GM12878 (cell line): ENCODE measurements around the gene OXCT1. TPM values are rescaled to one million over a fixed set of nuclear protein-coding genes. Genes with fewer than 3 reads are reported as not detected.
A peak's percentile ranks its signal among the peaks of the same experiment; 100 is the strongest.

ENCODE experiments used
- DPF2 ChIP-seq: fragments of 450-650 bp; IDR thresholded peaks from 2 replicates; pipeline ENCODE4 v1.6.1; 2017; ENCODE audit warnings: mild to moderate bottlenecking
- FOS ChIP-seq: IDR thresholded peaks from 3 replicates; pipeline ENCODE4 v1.6.1; 2011; ENCODE audit warnings: borderline replicate concordance; ENCODE audit not compliant: insufficient read length; ENCODE audit errors: extremely low read depth
- GABPA ChIP-seq: IDR thresholded peaks from 2 replicates; pipeline ENCODE4 v1.6.1; 2014; ENCODE audit warnings: antibody characterized with exemption, low read depth, mild to moderate bottlenecking, inconsistent platforms
- JUNB ChIP-seq: IDR thresholded peaks from 2 replicates; pipeline ENCODE4 v1.6.1; 2016; ENCODE audit warnings: antibody characterized with exemption, mild to moderate bottlenecking
- JUND ChIP-seq: IDR thresholded peaks from 2 replicates; pipeline ENCODE4 v1.6.1; 2012; ENCODE audit warnings: low read depth, mild to moderate bottlenecking, low read length, improper control_type of control experiment, moderate library complexity
- KLF5 ChIP-seq: fragments of 450-650 bp; IDR thresholded peaks from 2 replicates; pipeline ENCODE4 v1.6.1; 2014; ENCODE audit warnings: mild to moderate bottlenecking; ENCODE audit not compliant: partially characterized antibody
- MEF2B ChIP-seq: fragments of 450-650 bp; IDR thresholded peaks from 2 replicates; pipeline ENCODE4 v1.6.1; 2018; ENCODE audit warnings: mild to moderate bottlenecking, moderate library complexity; ENCODE audit not compliant: partially characterized antibody, poor library complexity, severe bottlenecking
- MXI1 ChIP-seq: fragments of 150-350 bp; IDR thresholded peaks from 2 replicates; pipeline ENCODE4 v1.6.1; 2011; ENCODE audit warnings: low read depth, mild to moderate bottlenecking, inconsistent platforms, low read length, improper control_type of control experiment
- SP1 ChIP-seq: IDR thresholded peaks from one replicate; pipeline ENCODE4 v1.6.1; 2011; ENCODE audit warnings: low read depth, low read length
- polyA plus RNA-seq, 11 experiments: library from polyadenylated mRNA; depleted of rRNA in 4 of 11; unstranded in 6 of 11; stranded (reverse) in 5 of 11; fragments of >200 nt; fragmentation: Nextera tagmentation in 4 of 11; fragmentation: Illumina TruSeq in 1 of 11; extraction: Ambion mirVana in 4 of 11; extraction: Trizol in 1 of 11; gene quantifications; 1 replicate in 1 of 11; 2 replicates in 10 of 11; pipeline versions ENCODE4 v1.2.1 to v1.2.3, GENCODE V29; 2011 to 2016; ENCODE audit warnings: inconsistent platforms in 2 of 11, missing spikeins in 2 of 11, low read depth in 1 of 11
- total RNA-seq, 4 experiments: library from RNA; depleted of rRNA in 3 of 4; stranded (reverse); fragments of >200 nt in 3 of 4; fragmentation: Illumina TruSeq in 1 of 4; extraction: Trizol in 1 of 4; gene quantifications; 2 replicates each; pipeline versions ENCODE4 v1.2.1 to v1.2.3, GENCODE V29; 2013 to 2021
- TF ChIP-seq, protein P1 (sequence below): IDR thresholded peaks from 2 replicates; pipeline ENCODE4 v1.6.1; 2012; ENCODE audit warnings: improper control_type of control experiment, low read depth, low read length; ENCODE audit not compliant: insufficient replicate concordance
- TF ChIP-seq, protein P2 (sequence below): fragments of 450-650 bp; IDR thresholded peaks from 2 replicates; pipeline ENCODE4 v1.6.1; 2017; ENCODE audit warnings: low read depth, mild to moderate bottlenecking, moderate library complexity
- TF ChIP-seq, protein P3 (sequence below): fragments of 450-650 bp; IDR thresholded peaks from 2 replicates; pipeline ENCODE4 v1.6.1; 2018; ENCODE audit warnings: borderline replicate concordance, mild to moderate bottlenecking; ENCODE audit not compliant: partially characterized antibody
- TF ChIP-seq, protein P4 (sequence below): IDR thresholded peaks from 2 replicates; pipeline ENCODE4 v1.6.1; 2011; ENCODE audit warnings: mild to moderate bottlenecking, low read depth, low read length, moderate library complexity; ENCODE audit not compliant: insufficient replicate concordance

Gene OXCT1
- total and polyA plus RNA-seq, 10 of the 15 experiments (the other 5 are each of a cell fraction or from before 2014, with no cell fraction given), result 46.9 to 103 (median 70.5) TPM

DNA sequence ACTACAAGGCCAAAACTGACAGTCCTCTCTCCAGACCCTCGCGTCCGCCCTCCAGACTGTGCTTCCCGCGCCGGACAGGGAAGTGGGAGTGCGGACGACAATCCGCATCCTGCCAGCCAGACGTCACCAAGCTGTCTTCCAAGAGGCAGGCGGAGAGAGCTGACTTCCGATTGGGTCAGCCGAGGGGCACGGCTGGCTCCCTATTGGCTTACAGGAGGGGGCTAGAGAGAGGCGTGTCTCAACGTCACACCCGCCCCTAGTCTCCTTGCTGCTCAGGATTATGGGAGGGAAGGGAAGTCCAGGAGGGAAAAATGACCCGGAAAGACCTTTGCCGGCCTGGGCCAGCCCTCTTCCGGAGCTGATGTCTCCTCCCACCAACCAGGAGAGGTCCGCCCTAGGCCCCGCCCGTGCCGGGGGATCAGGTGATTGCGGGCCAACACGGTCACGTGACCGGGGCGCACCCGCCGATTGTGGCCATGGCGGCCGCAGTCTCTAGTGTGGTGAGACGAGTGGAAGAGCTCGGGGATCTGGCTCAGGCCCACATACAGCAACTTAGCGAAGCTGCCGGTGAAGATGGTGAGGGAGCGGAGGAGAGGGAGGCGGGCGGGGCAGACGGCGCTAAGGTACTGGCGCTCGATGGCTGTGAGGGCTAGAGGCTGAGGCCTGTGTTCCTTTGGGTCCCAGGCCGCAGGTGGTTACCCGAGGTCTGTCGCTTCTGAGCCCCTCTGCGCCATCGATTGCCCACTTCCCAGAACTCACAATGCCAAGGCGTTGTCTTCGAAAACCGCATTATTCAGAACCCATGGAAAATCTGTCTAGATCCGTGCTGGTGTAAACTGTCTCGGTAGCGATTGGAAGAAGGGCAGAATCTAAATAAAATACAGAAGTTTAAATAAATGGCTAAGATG lies 33.9 kb upstream of the OXCT1 start, which contains the start of gene RIMOC1 (continued):
- TF ChIP-seq, protein P1, sequence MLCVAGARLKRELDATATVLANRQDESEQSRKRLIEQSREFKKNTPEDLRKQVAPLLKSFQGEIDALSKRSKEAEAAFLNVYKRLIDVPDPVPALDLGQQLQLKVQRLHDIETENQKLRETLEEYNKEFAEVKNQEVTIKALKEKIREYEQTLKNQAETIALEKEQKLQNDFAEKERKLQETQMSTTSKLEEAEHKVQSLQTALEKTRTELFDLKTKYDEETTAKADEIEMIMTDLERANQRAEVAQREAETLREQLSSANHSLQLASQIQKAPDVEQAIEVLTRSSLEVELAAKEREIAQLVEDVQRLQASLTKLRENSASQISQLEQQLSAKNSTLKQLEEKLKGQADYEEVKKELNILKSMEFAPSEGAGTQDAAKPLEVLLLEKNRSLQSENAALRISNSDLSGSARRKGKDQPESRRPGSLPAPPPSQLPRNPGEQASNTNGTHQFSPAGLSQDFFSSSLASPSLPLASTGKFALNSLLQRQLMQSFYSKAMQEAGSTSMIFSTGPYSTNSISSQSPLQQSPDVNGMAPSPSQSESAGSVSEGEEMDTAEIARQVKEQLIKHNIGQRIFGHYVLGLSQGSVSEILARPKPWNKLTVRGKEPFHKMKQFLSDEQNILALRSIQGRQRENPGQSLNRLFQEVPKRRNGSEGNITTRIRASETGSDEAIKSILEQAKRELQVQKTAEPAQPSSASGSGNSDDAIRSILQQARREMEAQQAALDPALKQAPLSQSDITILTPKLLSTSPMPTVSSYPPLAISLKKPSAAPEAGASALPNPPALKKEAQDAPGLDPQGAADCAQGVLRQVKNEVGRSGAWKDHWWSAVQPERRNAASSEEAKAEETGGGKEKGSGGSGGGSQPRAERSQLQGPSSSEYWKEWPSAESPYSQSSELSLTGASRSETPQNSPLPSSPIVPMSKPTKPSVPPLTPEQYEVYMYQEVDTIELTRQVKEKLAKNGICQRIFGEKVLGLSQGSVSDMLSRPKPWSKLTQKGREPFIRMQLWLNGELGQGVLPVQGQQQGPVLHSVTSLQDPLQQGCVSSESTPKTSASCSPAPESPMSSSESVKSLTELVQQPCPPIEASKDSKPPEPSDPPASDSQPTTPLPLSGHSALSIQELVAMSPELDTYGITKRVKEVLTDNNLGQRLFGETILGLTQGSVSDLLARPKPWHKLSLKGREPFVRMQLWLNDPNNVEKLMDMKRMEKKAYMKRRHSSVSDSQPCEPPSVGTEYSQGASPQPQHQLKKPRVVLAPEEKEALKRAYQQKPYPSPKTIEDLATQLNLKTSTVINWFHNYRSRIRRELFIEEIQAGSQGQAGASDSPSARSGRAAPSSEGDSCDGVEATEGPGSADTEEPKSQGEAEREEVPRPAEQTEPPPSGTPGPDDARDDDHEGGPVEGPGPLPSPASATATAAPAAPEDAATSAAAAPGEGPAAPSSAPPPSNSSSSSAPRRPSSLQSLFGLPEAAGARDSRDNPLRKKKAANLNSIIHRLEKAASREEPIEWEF, result no peak
- TF ChIP-seq FOS (peak; percentile 28), SP1 (peak; percentile 88), GABPA (peak; percentile 84), MXI1 (peak; percentile 83), JUNB (no peak), JUND (no peak), KLF5 (peak; percentile 76), MEF2B (peak; percentile 73), DPF2 (peak; percentile 69)
- TF ChIP-seq, protein P2, sequence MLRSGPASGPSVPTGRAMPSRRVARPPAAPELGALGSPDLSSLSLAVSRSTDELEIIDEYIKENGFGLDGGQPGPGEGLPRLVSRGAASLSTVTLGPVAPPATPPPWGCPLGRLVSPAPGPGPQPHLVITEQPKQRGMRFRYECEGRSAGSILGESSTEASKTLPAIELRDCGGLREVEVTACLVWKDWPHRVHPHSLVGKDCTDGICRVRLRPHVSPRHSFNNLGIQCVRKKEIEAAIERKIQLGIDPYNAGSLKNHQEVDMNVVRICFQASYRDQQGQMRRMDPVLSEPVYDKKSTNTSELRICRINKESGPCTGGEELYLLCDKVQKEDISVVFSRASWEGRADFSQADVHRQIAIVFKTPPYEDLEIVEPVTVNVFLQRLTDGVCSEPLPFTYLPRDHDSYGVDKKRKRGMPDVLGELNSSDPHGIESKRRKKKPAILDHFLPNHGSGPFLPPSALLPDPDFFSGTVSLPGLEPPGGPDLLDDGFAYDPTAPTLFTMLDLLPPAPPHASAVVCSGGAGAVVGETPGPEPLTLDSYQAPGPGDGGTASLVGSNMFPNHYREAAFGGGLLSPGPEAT, result peak; percentile 99
- TF ChIP-seq, protein P3, sequence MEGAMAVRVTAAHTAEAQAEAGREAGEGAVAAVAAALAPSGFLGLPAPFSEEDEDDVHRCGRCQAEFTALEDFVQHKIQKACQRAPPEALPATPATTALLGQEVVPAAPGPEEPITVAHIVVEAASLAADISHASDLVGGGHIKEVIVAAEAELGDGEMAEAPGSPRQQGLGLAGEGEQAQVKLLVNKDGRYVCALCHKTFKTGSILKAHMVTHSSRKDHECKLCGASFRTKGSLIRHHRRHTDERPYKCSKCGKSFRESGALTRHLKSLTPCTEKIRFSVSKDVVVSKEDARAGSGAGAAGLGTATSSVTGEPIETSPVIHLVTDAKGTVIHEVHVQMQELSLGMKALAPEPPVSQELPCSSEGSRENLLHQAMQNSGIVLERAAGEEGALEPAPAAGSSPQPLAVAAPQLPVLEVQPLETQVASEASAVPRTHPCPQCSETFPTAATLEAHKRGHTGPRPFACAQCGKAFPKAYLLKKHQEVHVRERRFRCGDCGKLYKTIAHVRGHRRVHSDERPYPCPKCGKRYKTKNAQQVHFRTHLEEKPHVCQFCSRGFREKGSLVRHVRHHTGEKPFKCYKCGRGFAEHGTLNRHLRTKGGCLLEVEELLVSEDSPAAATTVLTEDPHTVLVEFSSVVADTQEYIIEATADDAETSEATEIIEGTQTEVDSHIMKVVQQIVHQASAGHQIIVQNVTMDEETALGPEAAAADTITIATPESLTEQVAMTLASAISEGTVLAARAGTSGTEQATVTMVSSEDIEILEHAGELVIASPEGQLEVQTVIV, result no peak
- TF ChIP-seq, protein P4, sequence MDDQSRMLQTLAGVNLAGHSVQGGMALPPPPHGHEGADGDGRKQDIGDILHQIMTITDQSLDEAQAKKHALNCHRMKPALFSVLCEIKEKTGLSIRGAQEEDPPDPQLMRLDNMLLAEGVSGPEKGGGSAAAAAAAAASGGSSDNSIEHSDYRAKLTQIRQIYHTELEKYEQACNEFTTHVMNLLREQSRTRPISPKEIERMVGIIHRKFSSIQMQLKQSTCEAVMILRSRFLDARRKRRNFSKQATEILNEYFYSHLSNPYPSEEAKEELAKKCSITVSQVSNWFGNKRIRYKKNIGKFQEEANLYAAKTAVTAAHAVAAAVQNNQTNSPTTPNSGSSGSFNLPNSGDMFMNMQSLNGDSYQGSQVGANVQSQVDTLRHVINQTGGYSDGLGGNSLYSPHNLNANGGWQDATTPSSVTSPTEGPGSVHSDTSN, result peak; percentile 63
